Measurements from ENCODE around the gene PPM1B.

The PPM1B gene

GRCh38 chr2:44230378-44230777 is 61.7 kb downstream of the PPM1B start:
- no peak for TF ChIP-seq WT1 (tag by site-specific recombination; IDR thresholded peaks at IDR 0.05)
- TF ChIP-seq OVOL3 (tag by site-specific recombination; IDR thresholded peaks at IDR 0.05), result no peak
- no peak for TF ChIP-seq ZNF501 (tag by site-specific recombination; IDR thresholded peaks at IDR 0.05)
- no peak for TF ChIP-seq ZNF544 (tag by site-specific recombination; IDR thresholded peaks at IDR 0.05)
- no peak for TF ChIP-seq ZBTB11 (tag by site-specific recombination; conservative IDR thresholded peaks at IDR 0.05; ENCODE audit: low read depth)
- no peak for TF ChIP-seq ZNF626 (tag by site-specific recombination; IDR thresholded peaks at IDR 0.05)
- no peak for TF ChIP-seq ZNF530 (tag by site-specific recombination; IDR thresholded peaks at IDR 0.05; ENCODE audit: low read depth)
- 0 out of 2 replicates have a peak, but pooled peaks have one; percentile 34 for TF ChIP-seq ZNF394 (tag by site-specific recombination; IDR thresholded peaks at IDR 0.05; ENCODE audit: borderline replicate concordance)
- no peak for TF ChIP-seq ZNF692 (tag by site-specific recombination; IDR thresholded peaks at IDR 0.05)
- no peak for TF ChIP-seq HOXA7 (CRISPR knock-in tag; IDR thresholded peaks at IDR 0.05; ENCODE audit: borderline replicate concordance)
- TF ChIP-seq ZNF138 (tag by site-specific recombination; IDR thresholded peaks at IDR 0.05; ENCODE audit: borderline replicate concordance), result no peak
- TF ChIP-seq PRDM1 (tag by site-specific recombination; IDR thresholded peaks at IDR 0.05), result peak; percentile 59; the same call in 1 of the 2 replicates
- no peak for TF ChIP-seq ZNF658 (tag by site-specific recombination; IDR thresholded peaks at IDR 0.05)
- no peak for TF ChIP-seq ZNF10 (tag by site-specific recombination; IDR thresholded peaks at IDR 0.05)
- TF ChIP-seq ZNF354C (tag by site-specific recombination; IDR thresholded peaks at IDR 0.05; ENCODE audit: borderline replicate concordance, low read depth), result no peak
- no peak for TF ChIP-seq ZNF335 (tag by site-specific recombination; conservative IDR thresholded peaks at IDR 0.05)
- TF ChIP-seq ZNF596 (tag by site-specific recombination; IDR thresholded peaks at IDR 0.05), result no peak
- POLR2A ChIA-PET, result no interaction called here
- H3K36me3 ChIP-seq (ENCODE audit: control insufficient read depth in 2 of 2, insufficient read depth in 1 of 2, low read length in 2 of 2), result no peaks in the 10 kb centered on the region; a peak in 2 of 3 replicates
- no peaks in the 10 kb centered on the region for H3K9me3 ChIP-seq (ENCODE audit: control insufficient read depth, insufficient read depth, low read depth, low read length)
- H3K27ac ChIP-seq (ENCODE audit: extremely low read depth, low read depth, low read length), result no peak overlapping the region
- CTCF ChIA-PET, result interaction anchor here (0.7 kb wide), 2 partner anchors 725 to 1360 kb away, joined by 3 read pairs; no protein-coding TSS in a partner anchor
- H3K4me3 ChIP-seq (ENCODE audit: low read depth, low read length), result no peak overlapping the region
- peaks cover 4% of the 10 kb centered on the region; the same call in 1 of the 2 replicates for H3K4me1 ChIP-seq (ENCODE audit: control insufficient read depth, insufficient read depth, low read length)

- 0 out of 2 replicates have a peak, but pooled peaks have one; percentile 17 for TF ChIP-seq SP7 (tag by site-specific recombination; IDR thresholded peaks at IDR 0.05)
- 0 out of 2 replicates have a peak, but pooled peaks have one; percentile 14 for TF ChIP-seq ZNF366 (tag by site-specific recombination; conservative IDR thresholded peaks at IDR 0.05)
- no peak for TF ChIP-seq ZNF473 (tag by site-specific recombination; IDR thresholded peaks at IDR 0.05)
- peak; percentile 20; the same call in 1 of the 2 replicates for TF ChIP-seq ZNF24 (tag by site-specific recombination; IDR thresholded peaks at IDR 0.05)
- TF ChIP-seq ZNF692 (tag by site-specific recombination; IDR thresholded peaks at IDR 0.05), result no peak
- 0 out of 2 replicates have a peak, but pooled peaks have one; percentile 45 for TF ChIP-seq ZNF660 (tag by site-specific recombination; IDR thresholded peaks at IDR 0.05)
- Histone ChIP-seq H3K4me1 (ENCODE audit: control insufficient read depth, insufficient read depth, low read length) (peaks cover 4% of the 10 kb centered on the region; the same call in 1 of the 2 replicates), H3K36me3 (ENCODE audit: control insufficient read depth in 2 of 2, insufficient read depth in 1 of 2, low read length in 2 of 2) (no peaks in the 10 kb centered on the region; a peak in 2 of 3 replicates), H3K27ac (ENCODE audit: extremely low read depth, low read depth, low read length) (no peak overlapping the region), H3K4me3 (ENCODE audit: low read depth, low read length) (no peak overlapping the region), H3K9me3 (ENCODE audit: control insufficient read depth, insufficient read depth, low read depth, low read length) (no peaks in the 10 kb centered on the region)
- ChIA-PET CTCF (interaction anchor here (0.7 to 1.4 kb wide), 3 partner anchors 9 to 146 kb away, joined by 3 to 9 read pairs (median 3); no protein-coding TSS in a partner anchor), POLR2A (no interaction called here)
Observed at GRCh38 chr2:44233450-44234128, 64.9 kb downstream of the PPM1B start.
